ENCODE results near the gene MRNIP.
"Not testable (repeated sequence)": the region's sequence is repeated elsewhere in the genome, so short reads cannot be mapped to it uniquely, and the experiment has no call there.

The MRNIP gene

GRCh38 chr5:179871533-179871932, 12.9 kb upstream of the MRNIP start:
- DNase-seq (ENCODE audit: low read depth): not testable (repeated sequence)

GRCh38 chr5:179870952-179871351, 12.3 kb upstream of the MRNIP start:
- DNase-seq (ENCODE audit: low read depth): no peak

- no peak for DNase-seq (ENCODE audit: low read depth)
Observed at GRCh38 chr5:179870403-179870903, 11.8 kb upstream of the MRNIP start.

GRCh38 chr5:179869641-179870402, 11.2 kb upstream of the MRNIP start:
- no peak for DNase-seq (ENCODE audit: low read depth)

- DNase-seq (ENCODE audit: low read depth): no peak
Observed at GRCh38 chr5:179869101-179869500, 10.5 kb upstream of the MRNIP start.

- DNase-seq (ENCODE audit: low read depth): no peak
Observed at GRCh38 chr5:179868541-179868940, 9.9 kb upstream of the MRNIP start.

- no peak for DNase-seq (ENCODE audit: low read depth)
Observed at GRCh38 chr5:179867476-179867875, 8.9 kb upstream of the MRNIP start.

- DNase-seq (ENCODE audit: low read depth): no peak
Observed at GRCh38 chr5:179867079-179867465, 8.5 kb upstream of the MRNIP start.

GRCh38 chr5:179866241-179867078, 7.8 kb upstream of the MRNIP start:
- DNase-seq (ENCODE audit: low read depth): no peak

- DNase-seq (ENCODE audit: low read depth): no peak
Observed at GRCh38 chr5:179865491-179866240, 7.0 kb upstream of the MRNIP start.

GRCh38 chr5:179864686-179865085, 6.1 kb upstream of the MRNIP start:
- DNase-seq (ENCODE audit: low read depth): no peak

GRCh38 chr5:179863449-179864085, 5.0 kb upstream of the MRNIP start:
- DNase-seq (ENCODE audit: low read depth): no peak

- no peak for DNase-seq (ENCODE audit: low read depth)
Observed at GRCh38 chr5:179862891-179863290, 4.3 kb upstream of the MRNIP start.

- no peak for DNase-seq (ENCODE audit: low read depth)
Observed at GRCh38 chr5:179862296-179862695, 3.7 kb upstream of the MRNIP start.

- no peak for DNase-seq (ENCODE audit: low read depth)
Observed at GRCh38 chr5:179860301-179860700, 1.7 kb upstream of the MRNIP start.

- DNase-seq (ENCODE audit: low read depth): peak; percentile 25
Observed at GRCh38 chr5:179858241-179858585, 404 bp downstream of the MRNIP start.

GRCh38 chr5:179854356-179854755, 4.3 kb downstream of the MRNIP start:
- no peak for DNase-seq (ENCODE audit: low read depth)

- no peak for DNase-seq (ENCODE audit: low read depth)
Observed at GRCh38 chr5:179852993-179853547, 5.5 kb downstream of the MRNIP start.

- no peak for DNase-seq (ENCODE audit: low read depth)
Observed at GRCh38 chr5:179841621-179842020, 17.0 kb downstream of the MRNIP start.

GRCh38 chr5:179840766-179841165, 17.9 kb downstream of the MRNIP start:
- DNase-seq (ENCODE audit: low read depth): no peak

- no peak for DNase-seq (ENCODE audit: low read depth)
Observed at GRCh38 chr5:179840321-179840720, 18.3 kb downstream of the MRNIP start.
